HG03575 (cell line): ENCODE data around the gene MED27.

Experiments
- ATAC-seq: cut with Tn5 transposase; IDR thresholded peaks from one replicate; pipeline ENCODE4 v1.9.1; 2021; ENCODE audit not compliant: unreplicated experiment, insufficient number of reproducible peaks, low FRiP score; ENCODE audit errors: extremely low read depth

Gene MED27, protein sequence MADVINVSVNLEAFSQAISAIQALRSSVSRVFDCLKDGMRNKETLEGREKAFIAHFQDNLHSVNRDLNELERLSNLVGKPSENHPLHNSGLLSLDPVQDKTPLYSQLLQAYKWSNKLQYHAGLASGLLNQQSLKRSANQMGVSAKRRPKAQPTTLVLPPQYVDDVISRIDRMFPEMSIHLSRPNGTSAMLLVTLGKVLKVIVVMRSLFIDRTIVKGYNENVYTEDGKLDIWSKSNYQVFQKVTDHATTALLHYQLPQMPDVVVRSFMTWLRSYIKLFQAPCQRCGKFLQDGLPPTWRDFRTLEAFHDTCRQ

DNA sequence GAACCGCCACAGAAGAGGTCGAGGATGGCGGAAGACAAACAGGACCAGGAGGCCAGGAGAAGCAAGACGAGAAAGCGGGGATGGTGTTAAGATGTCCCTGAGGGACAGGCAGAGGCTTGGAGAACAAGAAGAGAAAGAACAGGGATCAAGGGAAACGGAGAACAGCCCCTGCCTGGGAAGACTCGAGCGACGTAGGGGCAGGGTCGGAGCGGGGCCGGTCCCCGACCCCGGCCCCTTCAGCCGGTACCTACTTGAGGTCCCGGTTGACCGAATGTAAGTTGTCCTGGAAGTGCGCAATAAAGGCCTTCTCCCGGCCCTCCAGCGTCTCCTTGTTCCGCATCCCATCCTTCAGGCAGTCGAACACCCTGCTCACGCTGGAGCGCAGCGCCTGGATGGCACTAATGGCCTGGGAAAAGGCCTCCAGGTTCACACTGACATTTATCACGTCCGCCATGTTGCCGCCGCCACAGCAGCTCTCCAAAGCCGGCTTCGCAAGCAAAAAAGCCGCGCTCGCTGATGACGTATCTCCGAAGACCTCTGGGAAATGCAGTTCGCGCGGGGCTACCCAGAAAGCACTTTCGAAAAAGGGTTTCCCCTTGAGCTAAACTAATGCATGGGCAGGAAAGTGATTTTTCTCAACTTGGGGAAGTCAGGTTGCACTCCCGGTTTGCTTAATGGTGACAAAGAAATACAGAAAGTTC is at the start of gene MED27:
Gene MED27, minus strand, starts transcription at position 477 of the 701 bp plus-strand sequence. Its CDS starts 23 bp downstream, at position 454.
- no peak for ATAC-seq

DNA sequence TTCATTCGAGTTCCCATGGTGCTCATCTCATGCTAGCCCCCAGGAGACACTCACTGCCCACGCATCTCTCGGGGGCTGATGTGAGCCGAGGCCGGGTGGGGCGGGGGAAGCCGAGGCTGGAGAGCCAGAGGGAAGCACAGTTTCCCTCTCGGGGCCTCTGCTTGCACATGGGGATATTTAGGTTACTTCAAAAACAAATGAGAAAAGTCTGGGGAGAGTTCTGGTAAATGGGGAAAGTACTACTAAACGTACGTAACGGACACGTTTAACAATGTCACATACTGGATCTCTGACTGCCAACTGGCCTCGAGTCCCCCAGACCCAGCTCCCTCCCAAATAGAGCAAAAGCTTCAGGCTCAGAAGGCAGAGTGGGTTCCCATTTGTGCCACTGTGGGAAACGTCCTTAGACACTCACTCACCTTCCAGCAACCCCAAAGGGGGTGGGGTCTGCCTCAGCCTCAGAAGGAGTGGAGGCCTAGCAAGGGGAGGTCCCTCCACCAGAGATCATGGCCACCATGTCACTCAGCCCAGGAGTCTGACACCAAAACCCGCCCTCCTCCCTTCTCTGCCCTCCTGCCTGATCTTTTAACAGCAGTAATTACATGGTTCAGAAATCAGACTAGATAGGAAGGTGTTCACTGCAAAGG is 48.3 kb upstream of the MED27 start:
- no peak for ATAC-seq

DNA sequence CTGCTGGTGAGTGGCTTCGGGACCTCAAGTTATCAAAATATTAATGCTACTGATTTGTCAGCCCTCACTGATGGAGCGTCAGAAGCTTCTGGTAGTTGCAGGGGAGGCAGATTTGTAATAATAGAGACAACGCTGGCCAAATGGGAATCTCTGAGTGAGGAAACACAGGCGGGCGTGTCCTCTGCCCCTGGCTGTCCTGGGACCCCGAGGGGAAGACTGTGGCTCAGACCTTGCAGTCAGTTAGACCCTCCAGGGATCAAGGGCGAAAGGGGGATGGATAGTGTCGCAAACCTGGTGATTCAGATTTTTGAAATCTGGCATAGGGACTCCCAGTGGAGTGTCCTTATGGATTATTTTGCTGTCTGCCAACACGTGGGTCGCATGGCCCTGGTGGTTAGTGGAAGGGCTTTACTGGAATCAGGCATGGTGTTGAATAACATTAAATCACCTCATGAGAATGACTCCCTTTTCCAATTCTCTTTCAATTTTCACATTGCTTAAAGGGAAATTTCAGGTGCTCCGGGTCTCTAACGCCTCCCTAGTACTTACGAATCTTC is 47.1 kb upstream of the MED27 start:
- no peak for ATAC-seq

DNA sequence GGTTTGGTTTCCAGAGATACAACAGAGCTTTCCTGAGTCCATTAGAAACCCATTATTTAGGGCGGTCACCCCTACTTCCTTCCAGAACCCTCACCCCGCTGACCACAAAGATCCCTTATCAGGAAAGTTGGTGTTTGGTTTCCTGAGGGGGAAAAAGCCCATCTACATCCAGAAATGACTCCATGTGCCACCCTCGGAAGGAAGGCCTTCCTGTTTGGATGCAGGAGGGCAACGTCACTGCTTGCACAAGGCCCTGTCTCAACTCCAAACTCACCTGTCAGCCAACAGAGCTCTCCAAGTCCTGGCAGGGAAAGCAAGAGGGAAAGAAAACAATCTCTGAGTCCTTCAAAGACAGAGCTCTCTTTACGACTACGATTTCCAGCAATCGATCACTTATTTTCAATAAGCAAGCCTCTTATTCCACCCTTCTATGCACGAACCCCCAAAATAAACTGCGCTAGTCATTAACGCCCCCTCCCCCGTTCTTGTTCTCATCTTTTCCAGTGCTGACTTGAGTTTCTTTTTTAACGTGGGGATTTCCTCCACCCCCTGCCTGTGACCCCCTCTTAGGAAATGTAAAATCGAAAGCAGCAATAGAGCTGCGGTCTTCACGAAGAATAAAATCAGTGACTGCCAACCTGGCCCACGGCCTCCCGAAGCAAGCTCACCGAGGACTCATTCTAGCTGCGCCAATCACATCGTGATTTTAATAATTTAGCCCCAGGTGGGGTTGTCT is 46.4 kb upstream of the MED27 start:
- ATAC-seq = no peak

DNA sequence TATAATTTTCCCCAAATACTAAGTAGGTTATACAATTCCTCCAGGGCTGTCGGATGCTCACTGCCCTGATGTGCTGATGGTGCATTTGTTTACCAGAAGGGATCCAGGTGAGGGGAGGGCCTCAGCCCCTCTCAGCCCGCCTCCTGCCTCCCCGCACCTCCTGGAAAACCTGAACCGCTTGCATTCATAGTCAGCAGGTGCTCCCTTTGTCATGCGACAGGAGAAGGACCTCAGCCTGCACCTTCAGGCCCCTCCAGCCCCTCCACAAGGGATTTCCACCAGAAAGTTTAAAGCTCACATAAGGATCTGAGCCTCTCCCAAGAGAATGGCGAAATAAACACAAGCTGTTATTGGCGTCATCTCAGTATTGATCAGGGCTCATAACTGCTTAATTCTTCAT is 45.7 kb upstream of the MED27 start:
- no peak for ATAC-seq

DNA sequence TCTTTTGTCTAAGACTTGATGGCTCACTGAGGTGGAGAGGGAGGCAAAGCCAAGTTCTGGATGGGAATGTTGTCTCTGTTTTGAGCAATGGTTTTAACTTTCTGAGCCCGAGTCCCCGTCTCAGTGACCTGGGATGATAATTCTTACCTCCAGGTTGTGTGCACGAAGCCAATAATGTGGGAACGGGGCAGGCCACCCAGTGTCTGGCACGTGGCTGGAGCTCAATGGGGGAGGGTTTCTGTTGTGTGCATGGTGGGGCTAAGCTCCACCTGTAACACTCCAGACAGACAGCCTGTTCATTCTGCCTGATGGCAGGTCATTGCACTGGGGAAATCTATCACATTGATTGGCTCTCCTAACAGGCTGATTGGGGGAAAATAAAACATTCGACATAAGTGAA is 45.1 kb upstream of the MED27 start:
- ATAC-seq = no peak

DNA sequence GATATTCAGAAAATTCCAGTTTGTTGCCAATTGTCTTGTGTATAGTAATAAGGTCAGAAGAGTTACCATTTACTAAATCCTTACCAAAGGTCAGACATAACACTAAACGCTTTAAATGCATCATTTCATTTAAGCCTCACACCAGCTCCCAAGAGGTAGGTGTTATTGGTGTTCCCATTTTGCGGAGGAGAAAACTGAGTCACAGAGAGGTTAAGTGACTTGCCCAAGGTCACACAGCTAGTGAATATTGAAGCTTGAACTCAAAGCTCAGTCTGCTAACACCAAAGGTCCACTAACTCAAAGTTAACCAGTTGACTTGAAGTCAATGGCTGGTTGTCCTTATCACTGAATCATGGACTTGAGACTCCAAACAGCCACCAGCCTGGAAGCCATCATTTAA is 41.4 kb upstream of the MED27 start:
- ATAC-seq = no peak

DNA sequence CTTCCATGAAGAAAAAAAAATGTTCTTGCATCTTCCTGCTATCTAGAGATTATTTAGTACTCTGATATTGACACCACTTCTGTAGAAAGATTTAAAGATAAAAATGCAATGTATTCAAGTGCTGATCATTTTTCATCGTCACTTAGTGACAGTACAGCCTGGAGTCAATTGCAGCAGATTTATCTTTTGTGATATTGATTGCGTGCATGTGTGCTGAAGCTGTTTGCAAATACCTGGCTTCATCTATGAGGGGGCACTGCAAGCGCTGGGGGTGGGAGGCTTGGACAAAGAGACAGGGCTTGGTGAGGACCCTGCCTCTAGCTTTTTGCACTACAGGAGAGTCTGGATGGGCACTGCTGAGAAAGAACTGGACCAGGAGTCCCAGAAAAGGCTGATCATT is 38.0 kb upstream of the MED27 start:
- ATAC-seq = no peak

DNA sequence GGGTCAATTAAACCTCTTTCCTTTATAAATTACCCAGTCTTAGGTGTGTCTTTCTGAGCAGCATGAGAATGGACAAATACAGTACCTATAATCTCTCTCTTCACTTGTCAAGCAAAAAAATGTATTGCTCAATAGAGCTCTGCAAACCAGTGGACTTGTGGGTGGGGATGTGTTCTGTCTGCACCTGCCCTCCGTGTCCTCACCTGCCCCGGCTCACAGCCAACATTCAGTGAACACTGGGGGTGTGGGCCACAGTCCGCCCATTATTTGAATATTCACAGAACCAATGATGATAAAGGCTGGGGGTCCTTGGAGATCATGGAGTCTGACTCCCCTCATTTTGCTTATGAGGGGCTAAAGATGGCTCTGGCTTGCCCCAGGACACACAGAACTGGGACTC is 36.9 kb upstream of the MED27 start:
- no peak for ATAC-seq

DNA sequence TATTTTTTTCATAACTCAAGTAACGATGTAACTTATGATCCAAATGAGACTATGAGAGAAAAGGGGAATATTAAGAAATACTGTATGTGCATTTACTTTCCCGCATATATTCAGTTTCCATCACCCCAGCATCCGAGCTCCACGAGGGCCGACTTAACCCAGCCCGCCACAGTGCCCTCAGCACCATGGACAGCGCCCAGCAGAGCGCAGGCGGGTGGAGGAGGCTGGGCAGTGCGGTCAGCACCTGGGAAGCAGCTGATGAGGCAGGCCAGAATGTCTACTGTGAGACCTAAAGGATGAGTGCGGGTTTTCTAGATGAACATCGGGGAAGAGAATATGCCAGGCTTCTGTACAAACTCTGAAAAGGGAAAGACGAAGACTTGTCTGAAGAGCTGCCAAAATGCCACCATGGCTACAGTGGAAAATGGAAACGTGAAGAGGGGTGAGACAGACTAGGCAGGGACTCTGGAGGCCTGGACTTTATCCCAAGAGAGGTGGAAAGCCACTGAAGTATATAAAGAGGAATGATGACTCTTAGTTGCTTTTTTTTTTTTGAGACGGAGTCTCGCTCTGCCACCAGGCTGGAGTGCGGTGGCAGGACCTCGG is 34.5 kb upstream of the MED27 start:
- no peak for ATAC-seq

DNA sequence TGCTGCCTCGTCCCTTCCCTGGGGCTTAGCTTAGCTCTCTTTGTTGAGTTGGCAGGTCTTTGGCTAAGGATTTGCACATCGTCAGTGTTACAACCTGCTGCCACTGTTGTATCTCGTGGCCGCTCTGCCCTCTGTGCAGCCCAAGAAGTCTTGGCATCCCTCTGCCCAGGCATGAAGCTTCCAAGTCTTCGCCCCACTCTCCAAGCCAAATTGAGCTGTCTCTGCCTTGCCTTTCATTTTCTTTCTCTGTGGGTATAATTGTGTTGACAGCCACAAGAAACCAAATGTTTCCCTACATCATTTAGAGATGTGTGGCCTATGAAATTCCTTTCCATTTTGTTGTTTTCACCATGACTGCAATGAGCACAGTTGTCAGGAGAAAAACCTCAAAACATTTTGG is 29.6 kb upstream of the MED27 start:
- ATAC-seq = no peak

DNA sequence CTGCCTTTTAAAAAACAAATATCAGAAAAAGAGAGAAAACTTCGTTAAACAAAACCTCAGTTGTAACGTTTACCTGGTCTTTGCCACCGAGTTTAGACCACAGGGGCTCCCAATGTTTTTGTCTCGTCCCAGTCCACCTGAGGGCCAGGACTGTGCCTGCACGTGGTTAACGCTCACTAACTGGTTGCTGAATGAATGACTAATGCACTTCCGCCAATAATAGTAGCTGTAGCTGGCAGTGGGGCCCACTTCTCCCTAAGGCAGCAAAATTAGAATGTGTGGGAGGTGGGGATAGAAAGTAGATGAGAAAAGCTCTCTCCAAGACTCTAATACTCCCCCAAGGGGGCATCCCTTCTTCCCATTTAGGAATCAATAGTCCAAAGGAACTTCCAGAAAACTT is 29.1 kb upstream of the MED27 start:
- ATAC-seq = no peak

DNA sequence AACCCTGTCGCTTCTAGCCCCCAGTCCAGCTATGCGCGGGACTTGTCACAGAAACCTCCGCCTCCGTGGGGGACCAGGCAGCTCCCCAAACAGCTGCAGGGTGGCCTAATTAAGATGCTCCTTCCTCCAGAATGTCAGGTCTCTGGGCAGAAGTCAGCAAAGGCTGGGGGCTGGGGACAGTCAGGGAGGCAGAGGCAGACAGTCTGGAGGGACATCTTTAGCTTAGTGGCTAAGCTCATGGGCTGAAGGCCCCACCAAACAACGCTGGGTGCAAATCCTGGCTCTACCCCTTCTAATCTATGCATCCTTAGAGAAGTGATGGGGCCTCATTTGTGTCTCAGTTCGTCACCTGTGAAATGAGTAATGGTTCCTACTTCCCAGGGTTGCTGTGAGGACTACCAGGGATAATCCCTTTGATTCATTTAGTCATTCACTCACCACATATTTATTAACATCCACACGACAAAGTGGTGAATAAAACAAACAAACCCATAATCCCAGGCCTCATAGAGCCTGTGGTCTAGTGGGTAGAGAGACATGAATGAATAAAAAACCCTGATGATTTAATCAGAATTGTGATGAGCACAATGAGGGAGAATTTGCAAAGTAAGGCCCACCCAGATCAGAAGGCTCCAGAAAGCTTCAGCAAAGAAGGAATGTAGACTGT is 20.2 kb upstream of the MED27 start:
- ATAC-seq = no peak

DNA sequence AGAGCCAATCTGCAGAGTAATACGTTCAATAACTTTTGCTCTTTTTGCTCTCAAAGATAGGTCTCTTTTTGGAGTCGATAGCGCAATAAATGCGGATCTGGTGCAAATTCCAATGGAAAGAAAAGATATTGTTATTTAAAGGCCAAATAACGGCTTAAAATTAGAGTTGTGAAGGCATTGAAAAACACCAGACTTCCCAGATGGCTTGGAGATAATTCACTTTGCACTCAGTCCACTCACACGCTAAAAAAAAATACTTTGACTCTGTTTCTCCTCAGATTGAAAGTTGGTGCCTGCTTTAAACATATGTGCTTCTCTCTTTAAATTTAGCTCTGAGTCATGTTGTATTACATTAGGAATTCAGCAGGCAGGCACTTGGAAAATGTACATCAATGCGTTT is 19.5 kb upstream of the MED27 start:
- ATAC-seq = no peak

DNA sequence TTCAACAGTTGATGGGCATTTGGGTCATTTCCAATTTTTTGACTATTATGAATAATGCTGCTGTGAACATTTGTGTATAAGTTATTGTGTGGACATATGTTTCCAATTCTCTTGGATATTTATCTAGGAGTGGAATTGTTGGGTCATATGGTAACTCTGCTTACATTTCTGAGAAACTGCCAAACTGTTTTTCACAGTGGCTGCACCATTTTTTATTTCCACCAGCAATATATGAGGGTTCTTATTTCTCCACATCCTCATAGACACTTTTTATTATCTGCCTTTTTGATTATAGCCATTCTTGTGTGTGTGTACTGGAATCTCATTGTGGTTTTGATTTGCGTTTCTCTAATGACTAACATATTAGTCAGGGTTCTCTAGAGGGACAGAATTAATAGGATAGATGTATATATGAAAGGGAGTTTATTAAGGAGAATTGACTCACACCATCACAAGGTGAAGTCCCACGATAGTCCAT is 14.7 kb upstream of the MED27 start:
- ATAC-seq = no peak

DNA sequence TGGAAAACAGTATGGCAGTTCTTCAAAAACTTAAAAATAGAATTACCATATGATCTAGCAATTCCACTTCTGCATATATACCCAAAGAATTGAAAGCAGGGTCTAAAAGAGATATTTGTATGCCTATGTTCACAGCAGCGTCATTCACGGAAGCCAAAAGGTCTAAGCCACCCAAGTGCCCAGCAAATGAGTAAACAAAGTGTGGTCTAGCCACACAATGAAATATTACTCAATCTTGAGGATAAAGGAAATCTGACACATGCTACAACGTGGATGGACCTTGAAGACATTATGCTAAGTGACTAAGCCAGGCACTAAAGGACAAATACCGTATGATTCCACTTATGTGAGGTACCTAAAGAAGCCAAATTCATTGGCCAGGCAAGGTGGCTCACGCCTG is 11.1 kb upstream of the MED27 start:
- ATAC-seq = no peak

DNA sequence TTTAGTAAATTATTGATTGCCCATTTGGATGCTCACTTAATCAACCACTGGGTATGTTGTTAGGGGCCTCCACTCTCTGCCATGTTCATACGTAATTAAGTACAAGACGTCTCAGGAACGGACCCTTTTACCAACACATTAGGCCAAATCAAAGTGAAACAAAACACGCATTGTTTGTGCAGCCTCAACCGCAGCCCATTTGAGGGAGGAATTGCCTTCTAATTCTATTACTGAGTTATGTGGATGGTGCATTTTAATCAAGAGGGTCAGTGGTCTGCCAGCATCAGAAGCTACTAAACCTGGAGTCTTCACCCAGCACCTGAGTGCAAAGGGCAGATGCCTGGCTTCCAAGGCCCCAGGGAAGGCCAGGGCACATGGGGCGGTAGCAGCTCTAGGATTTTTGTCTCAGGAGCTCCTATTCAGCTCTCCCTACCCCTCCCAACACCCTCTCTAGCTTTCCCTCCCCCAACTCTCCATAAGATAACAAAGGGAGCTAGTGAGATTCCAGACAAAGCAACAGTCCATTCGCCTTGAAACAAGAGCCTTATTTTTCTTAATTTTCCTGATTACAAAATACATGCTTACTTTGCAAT is 7.9 kb upstream of the MED27 start:
- no peak for ATAC-seq

DNA sequence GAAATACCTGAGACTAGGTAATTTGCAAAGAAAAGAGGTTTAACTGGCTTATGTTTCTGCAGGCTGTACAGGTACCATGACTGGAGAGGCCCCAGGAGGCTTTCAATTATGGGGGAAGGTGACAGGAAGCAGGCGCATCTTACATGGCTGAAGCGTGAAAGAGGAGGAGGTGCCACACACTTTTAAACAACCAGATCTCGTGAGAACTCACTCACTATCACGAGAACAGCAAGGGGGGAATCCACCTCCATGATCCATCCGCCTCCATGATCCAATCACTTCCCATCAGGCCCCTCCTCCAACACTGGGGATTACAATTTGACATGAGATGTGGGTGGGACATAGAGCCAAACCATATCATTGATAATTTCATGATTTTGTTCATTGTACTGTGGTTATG is 2.5 kb upstream of the MED27 start:
- no peak for ATAC-seq
